HG03457 (cell line): ENCODE data around the gene TCEA2.

Experiments
- ATAC-seq: cut with Tn5 transposase; IDR thresholded peaks from one replicate; pipeline ENCODE4 v1.9.1; 2021; ENCODE audit warnings: moderate number of reproducible peaks; ENCODE audit not compliant: unreplicated experiment

TCEA2 gene

DNA sequence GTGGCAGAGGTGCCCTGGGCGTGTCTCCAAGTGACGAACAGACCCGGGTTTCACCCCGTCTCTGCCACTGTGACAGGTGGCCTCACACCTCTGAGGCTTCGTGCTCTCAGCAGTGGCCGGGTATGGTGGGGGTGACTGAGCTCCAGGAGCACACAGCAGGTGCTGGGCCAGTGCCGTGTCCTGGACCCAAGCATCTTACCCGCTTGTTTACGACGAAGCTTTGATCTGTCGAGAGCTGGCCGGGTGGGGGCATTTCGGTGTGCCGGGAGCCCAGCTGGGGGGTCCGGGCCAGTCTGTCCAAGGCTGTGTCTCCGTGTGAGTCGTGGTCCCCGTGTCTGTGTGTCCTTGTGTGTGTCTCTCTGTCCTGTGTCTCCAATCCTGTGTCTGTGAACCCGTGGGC, 28.3 kb downstream of the TCEA2 start:
- ATAC-seq = no peak

DNA sequence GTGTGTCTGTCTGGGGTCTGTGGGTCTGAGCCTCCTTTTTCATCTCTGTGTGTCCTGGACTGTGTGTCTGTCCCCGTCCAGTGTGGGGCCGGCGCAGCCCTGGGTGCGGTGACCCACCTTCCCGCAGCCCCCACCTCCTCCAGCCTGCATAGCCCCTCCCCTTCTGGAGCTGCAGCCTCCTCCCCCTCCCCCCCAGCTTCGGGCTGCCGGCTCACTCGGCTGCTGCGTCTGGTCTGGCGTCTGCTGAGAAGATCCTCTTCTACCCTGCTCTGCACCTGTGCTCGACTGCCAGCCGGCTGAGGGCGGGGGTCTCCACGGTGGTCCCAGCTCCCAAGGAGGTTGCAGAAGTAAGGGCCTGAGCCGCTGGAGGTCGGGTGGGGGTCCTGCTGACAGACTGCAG, 28.8 kb downstream of the TCEA2 start:
- no peak for ATAC-seq

- no peak for ATAC-seq
These were observed 29.4 kb downstream of the TCEA2 start for GRCh38 chr20:64092258-64093012.

DNA sequence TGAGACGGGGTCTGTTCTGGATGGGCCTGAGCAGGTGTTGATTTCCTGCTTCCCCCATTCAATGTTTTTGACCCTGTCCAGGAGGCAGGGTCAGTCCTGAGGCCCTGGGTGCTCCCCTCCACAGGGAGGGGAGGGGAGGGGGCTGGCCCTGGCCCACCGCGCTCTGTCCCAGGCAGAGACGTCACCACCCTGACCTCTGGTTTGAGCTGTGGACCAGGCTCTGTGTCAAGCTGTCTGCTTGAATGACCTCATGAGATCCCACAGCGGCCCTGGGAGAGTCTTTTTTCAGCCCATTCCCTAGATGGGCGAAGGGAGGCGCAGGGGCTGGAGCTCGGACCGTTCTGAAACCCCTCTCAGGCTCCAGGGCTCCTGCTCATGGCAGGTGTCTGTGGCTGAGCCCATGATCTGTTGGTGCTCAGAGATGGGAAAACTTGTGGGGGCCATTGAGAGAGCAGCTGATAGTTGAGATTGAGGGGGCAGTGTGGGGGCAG, 30.1 kb downstream of the TCEA2 start:
- no peak for ATAC-seq

- no peak for ATAC-seq
These were observed 32.5 kb downstream of the TCEA2 start for GRCh38 chr20:64095455-64095854.

- no peak for ATAC-seq
These were observed 32.9 kb downstream of the TCEA2 start for GRCh38 chr20:64095927-64096326.

- ATAC-seq = no peak
These were observed 33.5 kb downstream of the TCEA2 start for GRCh38 chr20:64096535-64096934.

GRCh38 chr20:64098471-64099013, 35.5 kb downstream of the TCEA2 start:
- ATAC-seq = no peak

- ATAC-seq = no peak
These were observed 36.2 kb downstream of the TCEA2 start for GRCh38 chr20:64099086-64099786.

GRCh38 chr20:64099880-64100565, 37.0 kb downstream of the TCEA2 start:
- ATAC-seq = no peak

- no peak for ATAC-seq
These were observed 37.5 kb downstream of the TCEA2 start for GRCh38 chr20:64100566-64100888.

GRCh38 chr20:64100946-64101688, 38.1 kb downstream of the TCEA2 start:
- ATAC-seq = no peak

DNA sequence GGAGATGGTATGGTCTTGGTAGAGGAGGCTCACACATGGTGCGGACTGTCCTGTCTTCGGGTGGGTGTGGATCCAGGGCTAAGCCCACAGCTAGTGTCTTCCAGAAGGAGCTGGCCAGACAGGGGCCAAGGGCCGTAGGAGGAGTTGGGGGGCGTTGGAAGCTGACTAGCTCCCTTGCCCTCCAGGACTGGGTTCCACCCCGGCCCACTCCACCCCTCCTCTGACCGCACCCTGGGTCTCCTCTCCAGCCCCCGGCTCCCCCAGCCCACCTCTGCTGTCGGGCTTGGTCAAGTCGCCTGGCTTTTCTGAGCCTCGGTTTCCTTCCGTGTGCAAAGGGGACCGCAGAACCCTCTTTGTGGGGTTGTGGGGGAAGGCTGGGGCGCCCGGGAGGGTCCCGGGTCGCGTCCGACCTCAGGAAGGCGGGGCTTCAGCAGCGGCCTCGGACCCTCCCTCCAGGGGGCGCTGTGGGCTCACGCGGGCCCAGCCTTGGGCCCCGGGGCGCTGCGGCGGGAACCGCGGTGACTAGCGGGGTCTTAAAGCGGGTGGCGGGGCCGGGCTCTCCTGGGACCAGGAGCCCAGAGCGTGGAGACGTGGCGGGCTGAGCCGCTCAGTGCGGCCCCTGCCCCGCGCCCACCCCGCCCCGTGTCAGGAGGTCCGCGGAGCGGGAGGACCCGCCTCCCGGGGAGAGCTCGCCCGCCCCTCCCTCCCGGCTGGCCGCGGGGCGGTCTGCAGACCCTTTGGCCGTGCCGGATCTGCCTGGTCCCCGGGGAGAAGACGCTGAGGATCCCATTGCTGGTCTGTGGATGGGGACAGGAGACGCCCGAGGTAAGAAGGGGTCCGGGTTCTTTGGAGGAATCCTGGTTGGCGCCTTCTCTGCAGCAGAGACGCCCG, 39.0 kb downstream of the TCEA2 start:
- no peak for ATAC-seq

- ATAC-seq = no peak
These were observed 39.8 kb downstream of the TCEA2 start for GRCh38 chr20:64102647-64103354.

DNA sequence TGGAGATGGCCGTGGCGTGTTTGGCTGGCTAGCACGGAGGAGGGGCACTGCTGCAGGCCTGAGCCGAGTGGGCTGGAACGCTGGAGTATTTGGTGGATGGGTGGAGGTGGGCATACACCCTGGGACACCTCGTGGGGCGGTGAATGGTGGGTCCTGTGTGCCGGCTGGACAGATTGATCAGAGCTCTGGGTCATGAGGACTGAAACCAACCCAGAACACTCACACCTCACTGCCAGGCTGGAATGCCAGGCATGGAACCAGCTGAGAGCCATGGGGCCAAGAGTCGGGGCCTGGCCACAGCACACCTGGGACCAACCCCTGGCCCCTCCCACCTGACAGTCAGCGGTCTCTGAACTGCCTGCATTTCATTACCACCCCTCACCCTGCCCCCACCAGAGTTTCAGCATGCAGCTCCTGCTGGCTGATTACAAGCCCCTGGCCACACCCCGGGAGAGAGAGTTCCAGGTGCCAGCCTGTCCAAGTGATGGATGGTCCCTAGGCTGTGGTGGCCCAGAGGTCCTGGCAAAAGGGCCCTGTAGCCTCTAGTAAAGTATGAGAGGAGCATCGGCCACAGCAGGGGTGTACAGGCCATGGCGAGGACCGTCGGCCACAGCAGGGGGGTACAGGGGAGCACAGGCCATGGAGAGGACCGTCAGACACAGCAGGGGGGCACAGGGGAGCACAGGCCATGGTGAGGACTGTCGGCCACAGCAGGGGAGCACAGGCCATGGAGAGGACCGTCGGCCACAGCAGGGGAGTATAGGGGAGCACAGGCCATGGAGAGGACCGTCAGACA, 41.1 kb downstream of the TCEA2 start:
- ATAC-seq = no peak

DNA sequence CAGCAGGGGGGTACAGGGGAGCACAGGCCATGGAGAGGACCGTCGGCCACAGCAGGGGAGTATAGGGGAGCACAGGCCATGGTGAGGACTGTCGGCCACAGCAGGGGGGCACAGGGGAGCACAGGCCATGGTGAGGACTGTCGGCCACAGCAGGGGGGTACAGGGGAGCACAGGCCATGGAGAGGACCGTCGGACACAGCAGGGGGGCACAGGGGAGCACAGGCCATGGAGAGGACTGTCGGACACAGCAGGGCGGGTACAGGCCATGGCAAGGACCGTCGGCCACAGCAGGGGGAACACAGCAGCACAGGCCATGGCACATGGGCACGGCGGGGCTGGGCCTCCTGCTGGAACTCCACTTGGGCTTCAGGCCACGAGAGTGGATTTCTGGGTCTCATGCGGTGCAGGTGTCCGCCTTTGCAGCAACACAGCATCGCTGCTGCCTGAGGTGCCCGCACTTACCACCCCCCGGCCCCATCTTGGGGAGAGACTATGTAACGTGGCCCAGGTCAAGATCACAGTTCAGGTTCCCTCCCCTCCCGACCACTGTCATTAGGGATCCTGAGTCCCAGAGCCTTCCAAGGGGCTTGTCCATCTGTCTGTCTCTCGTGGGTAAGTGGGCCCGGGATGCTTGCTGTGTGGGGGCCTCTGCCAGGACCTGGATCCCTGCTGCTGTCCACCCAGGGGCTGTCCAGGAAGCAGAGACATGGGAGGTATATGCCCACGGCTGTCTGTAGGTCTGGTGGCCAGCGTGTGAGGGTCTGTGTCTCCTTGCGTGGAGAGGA, 41.9 kb downstream of the TCEA2 start:
- ATAC-seq = no peak

DNA sequence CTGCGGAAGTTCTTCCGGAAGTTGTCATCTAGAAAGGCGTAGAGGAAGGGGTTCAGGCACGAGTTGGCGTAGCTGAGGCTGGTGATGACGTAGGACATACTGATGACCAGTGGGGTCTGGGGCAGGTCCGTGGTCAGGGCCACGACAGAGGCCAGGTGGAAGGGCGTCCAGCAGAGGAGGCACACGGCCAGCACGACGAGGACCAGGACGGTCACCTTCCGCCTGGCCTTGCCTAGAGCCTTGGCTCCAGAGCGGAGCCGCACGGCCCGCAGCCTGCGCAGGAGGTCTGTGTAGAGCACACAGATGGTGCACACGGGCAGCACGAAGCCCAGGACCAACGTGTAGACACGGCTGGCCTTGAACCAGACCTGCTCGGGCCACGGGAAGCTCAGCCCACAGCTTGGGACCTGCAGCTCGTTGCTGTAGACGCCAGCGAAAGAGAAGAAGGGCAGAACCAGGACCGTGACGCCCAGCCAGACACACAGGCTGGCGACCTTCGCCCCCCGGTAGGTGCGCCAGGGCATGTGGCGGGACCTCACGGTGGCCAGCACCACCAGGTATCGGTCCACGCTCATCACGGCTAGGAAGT, 42.9 kb downstream of the TCEA2 start:
- ATAC-seq = no peak
